GM18505 (cell line): ENCODE data around the gene BGN.

Experiments
- ATAC-seq: cut with Tn5 transposase; IDR thresholded peaks from one replicate; pipeline ENCODE4 v1.9.1; 2021; ENCODE audit not compliant: unreplicated experiment
- POLR2A ChIP-seq: IDR thresholded peaks from 4 replicates; pipeline ENCODE4 v1.6.1; 2011; ENCODE audit warnings: borderline replicate concordance; ENCODE audit not compliant: insufficient read depth, insufficient read length; ENCODE audit errors: extremely low read depth

Gene BGN

GRCh38 chrX:153551135-153551534, 56.4 kb downstream of the BGN start:
- no peak for TF ChIP-seq POLR2A
- ATAC-seq = no peak

GRCh38 chrX:153554519-153555167, 59.9 kb downstream of the BGN start:
- ATAC-seq = no peak
- no peak for TF ChIP-seq POLR2A

- no peak for ATAC-seq
- TF ChIP-seq POLR2A = no peak
Measured at GRCh38 chrX:153556767-153557166, 62.0 kb downstream of the BGN start.

GRCh38 chrX:153557618-153558355, 63.0 kb downstream of the BGN start:
- TF ChIP-seq POLR2A = no peak
- no peak for ATAC-seq
